Lower lobe of right lung (tissue), 2 donors: ENCODE results near the gene OSBPL3. TPM values are rescaled to one million over a fixed set of nuclear protein-coding genes. Genes with fewer than 3 reads are reported as not detected.

Experiments used
- ATAC-seq, 2 donors: fragments of 200-7000 bp; cut with Tn5 transposase; one replicate each; pipeline ENCODE4 v1.9.1; 2020 to 2022; ENCODE audit warnings: mild to moderate bottlenecking in 2 of 2, moderate library complexity in 2 of 2
- DNase-seq: peaks from one replicate; pipeline ENCODE4 v3.0.0-alpha.2; 2020
- H3K27ac ChIP-seq: fragments of 200-600 bp; one replicate; pipeline ENCODE4 v1.8.0; 2022
- H3K27me3 ChIP-seq: fragments of 200-600 bp; one replicate; pipeline ENCODE4 v1.8.0; 2022; ENCODE audit warnings: low read depth
- H3K36me3 ChIP-seq: fragments of 200-600 bp; one replicate; pipeline ENCODE4 v1.8.0; 2022; ENCODE audit warnings: mild to moderate bottlenecking
- H3K4me1 ChIP-seq: fragments of 200-600 bp; one replicate; pipeline ENCODE4 v1.8.0; 2022
- H3K4me3 ChIP-seq: fragments of 200-600 bp; one replicate; pipeline ENCODE4 v1.8.0; 2022; ENCODE audit warnings: mild to moderate bottlenecking
- H3K9me3 ChIP-seq: fragments of 200-600 bp; one replicate; pipeline ENCODE4 v1.8.0; 2022
- CTCF ChIP-seq: fragments of 200-600 bp; IDR thresholded peaks from one replicate; pipeline ENCODE4 v1.8.0; 2022; ENCODE audit warnings: antibody characterized with exemption, mild to moderate bottlenecking
- intact Hi-C: fragments of 100-400 bp; cut with DNase I; formaldehyde crosslinking; loops from one replicate; pipeline ENCODE4 v1.11.0; 2022
- total RNA-seq: library from RNA; stranded (reverse); fragmentation: NEBNext Ultra II Directional; extraction: Animal tissue kit (Norgen Biotek cat#: 25700); gene quantifications from one replicate; pipeline ENCODE4 v1.2.1, GENCODE V29; 2021
- donor health status: DM: no; HTN: yes; CAD: no; lungs with severe emphysema.

Gene OSBPL3
- total RNA-seq, 1 donor from 2014 or later, result 24.9 TPM

GRCh38 chr7:24851786-24852185 lies 128.2 kb downstream of the OSBPL3 start:
- H3K4me1 ChIP-seq, result no peaks in the 10 kb centered on the region
- H3K27me3 ChIP-seq, result no peaks in the 10 kb centered on the region
- H3K4me3 ChIP-seq, result no peak overlapping the region
- DNase-seq (no peak), ATAC-seq (no peak)
- H3K36me3 ChIP-seq, result no peaks in the 10 kb centered on the region
- no peak overlapping the region for H3K27ac ChIP-seq
- no peak for TF ChIP-seq CTCF
- intact Hi-C loops, result no loop called here
- H3K9me3 ChIP-seq, result no peaks in the 10 kb centered on the region

GRCh38 chr7:24848878-24849277 lies 131.1 kb downstream of the OSBPL3 start:
- Histone ChIP-seq H3K27ac (no peak overlapping the region), H3K9me3 (no peaks in the 10 kb centered on the region), H3K27me3 (no peaks in the 10 kb centered on the region), H3K36me3 (no peaks in the 10 kb centered on the region), H3K4me3 (no peak overlapping the region), H3K4me1 (no peaks in the 10 kb centered on the region)
- intact Hi-C loops, result no loop called here
- DNase-seq (no peak), ATAC-seq (no peak)
- TF ChIP-seq CTCF, result no peak

GRCh38 chr7:24847754-24848153 lies 132.2 kb downstream of the OSBPL3 start:
- Histone ChIP-seq H3K4me3 (no peak overlapping the region), H3K4me1 (no peaks in the 10 kb centered on the region), H3K27ac (no peak overlapping the region), H3K36me3 (no peaks in the 10 kb centered on the region), H3K9me3 (no peaks in the 10 kb centered on the region), H3K27me3 (no peaks in the 10 kb centered on the region)
- no peak for ATAC-seq
- TF ChIP-seq CTCF, result no peak
- intact Hi-C loops, result no loop called here
- no peak for DNase-seq

GRCh38 chr7:24843821-24844434 lies 136.1 kb downstream of the OSBPL3 start:
- intact Hi-C loops, result no loop called here
- TF ChIP-seq CTCF, result no peak
- no peak for DNase-seq

GRCh38 chr7:24842449-24843241 lies 137.3 kb downstream of the OSBPL3 start:
- no peak for TF ChIP-seq CTCF
- intact Hi-C loops, result no loop called here
- no peaks in the 10 kb centered on the region for H3K4me1 ChIP-seq
- no peaks in the 10 kb centered on the region for H3K9me3 ChIP-seq
- no peaks in the 10 kb centered on the region for H3K36me3 ChIP-seq
- DNase-seq (no peak), ATAC-seq (no peak)
- no peak overlapping the region for H3K27ac ChIP-seq
- H3K4me3 ChIP-seq, result no peak overlapping the region
- H3K27me3 ChIP-seq, result no peaks in the 10 kb centered on the region

More at GRCh38 chr7:24843821-24844434, 136.1 kb downstream of the OSBPL3 start:
- H3K27me3 ChIP-seq, result no peaks in the 10 kb centered on the region
- no peaks in the 10 kb centered on the region for H3K4me1 ChIP-seq
- H3K27ac ChIP-seq, result no peak overlapping the region
- no peak for ATAC-seq
- no peaks in the 10 kb centered on the region for H3K36me3 ChIP-seq
- H3K9me3 ChIP-seq, result no peaks in the 10 kb centered on the region
- H3K4me3 ChIP-seq, result no peak overlapping the region
